Astrocyte of the hippocampus (primary cell): ENCODE data around the gene PCDHB6.
"Not testable (repeated sequence)": the region's sequence is repeated elsewhere in the genome, so short reads cannot be mapped to it uniquely, and the experiment has no call there.

Source experiments
- DNase-seq: peaks from one replicate; pipeline ENCODE4 v3.0.0; 2011; ENCODE audit warnings: low read depth, low spot score

PCDHB6 gene

GRCh38 chr5:141149812-141150211 is at the start of gene PCDHB6:
PCDHB6 (plus strand) TSS chr5:141150057; CDS start chr5:141150258, 201 bp downstream.
- DNase-seq = peak; percentile 4

GRCh38 chr5:141100243-141100805 is 49.5 kb upstream of the PCDHB6 start, which contains the start of gene PCDHB3:
PCDHB3 (plus strand) TSS chr5:141100473; CDS start chr5:141100650, 177 bp downstream.
- peak; percentile 18 for DNase-seq

GRCh38 chr5:141101059-141101458 is 48.8 kb upstream of the PCDHB6 start:
- no peak for DNase-seq

- DNase-seq = not testable (repeated sequence)
Observed at GRCh38 chr5:141102070-141102469, 47.8 kb upstream of the PCDHB6 start.

- DNase-seq = not testable (repeated sequence)
Observed at GRCh38 chr5:141102471-141102870, 47.4 kb upstream of the PCDHB6 start.

GRCh38 chr5:141105350-141105749 is 44.5 kb upstream of the PCDHB6 start:
- no peak for DNase-seq

GRCh38 chr5:141119250-141119649 is 30.6 kb upstream of the PCDHB6 start:
- DNase-seq = no peak

GRCh38 chr5:141121563-141121962 is 28.3 kb upstream of the PCDHB6 start, which contains the start of gene PCDHB4:
PCDHB4 (plus strand) TSS chr5:141121818; CDS start chr5:141121999, 181 bp downstream.
- DNase-seq = no peak

GRCh38 chr5:141121985-141122384 is 27.9 kb upstream of the PCDHB6 start:
- no peak for DNase-seq

GRCh38 chr5:141123396-141124135 is 26.3 kb upstream of the PCDHB6 start:
- DNase-seq = not testable (repeated sequence)

- no peak for DNase-seq
Observed at GRCh38 chr5:141127305-141127704, 22.6 kb upstream of the PCDHB6 start.

- DNase-seq = peak; percentile 48
Observed at GRCh38 chr5:141135030-141135717, 14.7 kb upstream of the PCDHB6 start, which contains the start of gene PCDHB5. PCDHB5 (plus strand) TSS chr5:141135206; CDS start chr5:141135435, 229 bp downstream.

- no peak for DNase-seq
Observed at GRCh38 chr5:141135718-141136266, 14.1 kb upstream of the PCDHB6 start.

GRCh38 chr5:141137346-141137745 is 12.5 kb upstream of the PCDHB6 start:
- DNase-seq = not testable (repeated sequence)

GRCh38 chr5:141150224-141150992 is 551 bp downstream of the PCDHB6 start:
- DNase-seq = no peak

GRCh38 chr5:141150993-141151325 is 1.1 kb downstream of the PCDHB6 start:
- no peak for DNase-seq

GRCh38 chr5:141151632-141152031 is 1.8 kb downstream of the PCDHB6 start:
- DNase-seq = not testable (repeated sequence)

- DNase-seq = not testable (repeated sequence)
Observed at GRCh38 chr5:141152096-141152495, 2.2 kb downstream of the PCDHB6 start.

GRCh38 chr5:141155540-141156374 is 5.9 kb downstream of the PCDHB6 start:
- DNase-seq = no peak

- not testable (repeated sequence) for DNase-seq
Observed at GRCh38 chr5:141157356-141157755, 7.5 kb downstream of the PCDHB6 start.
